ENCODE measurements around the gene SMAD7. TPM values are rescaled to one million over a fixed set of nuclear protein-coding genes. Genes with fewer than 3 reads are reported as not detected.

Gene SMAD7
- total RNA-seq, 2 experiments from 2014 or later, result 13.6 to 14.4 TPM

DNA sequence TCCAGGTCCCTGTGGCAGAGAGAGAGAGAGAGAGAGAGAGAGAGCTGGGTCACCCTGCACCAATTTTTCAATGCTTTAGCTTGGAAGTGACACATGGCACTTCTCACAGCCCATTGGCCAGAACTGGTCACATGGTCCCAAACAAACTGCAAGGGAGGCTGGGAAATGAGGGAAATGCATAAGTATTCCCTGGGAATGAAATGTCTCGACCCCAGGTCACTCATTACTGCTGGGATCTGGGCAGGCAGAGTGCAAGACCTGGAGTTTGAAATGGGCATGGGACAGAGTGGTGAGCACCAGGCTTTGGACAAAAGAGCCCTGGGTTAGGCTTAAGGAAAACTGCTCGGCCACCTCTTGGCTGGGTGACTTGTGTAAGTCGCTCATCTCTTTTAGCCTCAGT lies 37.0 kb downstream of the SMAD7 start:
- ChIA-PET POLR2A (no interaction called here), CTCF (interaction anchor here (0.6 to 5.2 kb wide), 6 partner anchors 9 to 137 kb away, joined by 3 to 65 read pairs (median 3); no protein-coding TSS in a partner anchor)
- Mint-ChIP-seq H3K4me1 (ENCODE audit: low read depth) (peaks cover 10% of the 10 kb centered on the region), H3K27ac (no peak overlapping the region), H3K36me3 (no peaks in the 10 kb centered on the region), H3K27me3 (no peaks in the 10 kb centered on the region), H3K9me3 (no peaks in the 10 kb centered on the region), H3K4me3 (no peak overlapping the region)
- DNase-seq, result no peak
- intact Hi-C loops (cut with micrococcal nuclease), result loop anchor here (1.0 kb wide), 2 partner anchors 136 to 236 kb away; no protein-coding TSS in a partner anchor

DNA sequence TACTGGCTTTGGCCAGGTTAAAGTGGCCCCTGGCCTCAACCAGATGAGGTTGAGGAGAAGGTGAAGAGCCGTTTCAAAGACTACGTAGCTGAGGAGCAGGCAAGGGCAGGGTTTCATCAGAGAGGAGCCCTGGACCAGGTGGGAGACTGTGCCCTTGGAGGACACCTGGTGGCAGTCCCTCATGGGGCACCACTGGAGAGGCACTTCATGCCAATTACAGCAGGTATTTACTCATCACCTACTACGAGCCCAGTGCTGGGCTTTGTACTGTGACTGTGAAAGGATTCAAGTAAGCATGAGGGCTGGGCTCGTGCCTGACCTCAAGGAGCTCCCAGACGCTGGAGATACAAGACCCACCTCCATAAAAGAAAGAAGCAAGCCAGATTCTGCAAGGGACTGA lies 37.6 kb downstream of the SMAD7 start:
- intact Hi-C loops (cut with micrococcal nuclease), result loop anchor here (1.0 kb wide), 2 partner anchors 136 to 236 kb away; no protein-coding TSS in a partner anchor
- ChIA-PET CTCF (interaction anchor here (0.6 to 5.2 kb wide), 7 partner anchors 12 to 182 kb away, joined by 3 to 65 read pairs (median 4); no protein-coding TSS in a partner anchor), POLR2A (no interaction called here)
- Mint-ChIP-seq H3K27ac (no peak overlapping the region), H3K4me3 (no peak overlapping the region), H3K27me3 (no peaks in the 10 kb centered on the region), H3K36me3 (no peaks in the 10 kb centered on the region), H3K4me1 (ENCODE audit: low read depth) (peaks cover 10% of the 10 kb centered on the region), H3K9me3 (no peaks in the 10 kb centered on the region)
- DNase-seq, result peak; percentile 70

- Mint-ChIP-seq H3K27me3 (no peaks in the 10 kb centered on the region), H3K36me3 (no peaks in the 10 kb centered on the region)
- intact Hi-C loops (cut with micrococcal nuclease), result no loop called here
Observed at GRCh38 chr18:48910972-48911545, 39.7 kb downstream of the SMAD7 start.

DNA sequence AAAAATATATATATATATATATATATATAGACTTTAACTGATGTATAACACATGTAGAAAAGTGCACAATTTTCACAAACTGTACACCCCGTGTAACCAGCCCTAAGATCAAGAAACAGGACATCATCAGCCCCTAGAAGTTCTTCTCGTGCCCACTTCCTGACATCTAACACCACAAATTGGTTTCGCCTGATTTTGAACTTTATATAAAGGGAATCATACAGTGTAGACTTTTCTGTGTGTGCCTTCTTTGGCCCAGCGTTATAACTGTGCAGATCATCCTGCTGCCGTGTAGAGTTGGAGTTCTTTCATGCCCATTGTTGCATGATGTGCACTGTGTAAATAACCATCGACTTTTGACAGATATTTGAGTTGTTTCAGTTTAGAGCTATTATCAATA lies 41.0 kb downstream of the SMAD7 start:
- H3K27ac Mint-ChIP-seq, result no peak overlapping the region

More at GRCh38 chr18:48910972-48911545, 39.7 kb downstream of the SMAD7 start:
- Mint-ChIP-seq H3K4me1 (ENCODE audit: low read depth) (peaks cover 10% of the 10 kb centered on the region), H3K27ac (no peak overlapping the region), H3K4me3 (no peak overlapping the region), H3K9me3 (no peaks in the 10 kb centered on the region)
- ChIA-PET CTCF (interaction anchor here (5.2 kb wide), 1 partner anchor 134 kb away, joined by 65 read pairs; no protein-coding TSS in a partner anchor), POLR2A (no interaction called here)
- no peak for DNase-seq

GRCh38 chr18:48908916-48909315 lies 41.8 kb downstream of the SMAD7 start:
- ChIA-PET CTCF (interaction anchor here (1.4 kb wide), 1 partner anchor 131 kb away, joined by 3 read pairs; no protein-coding TSS in a partner anchor), POLR2A (no interaction called here)
- Mint-ChIP-seq H3K4me1 (ENCODE audit: low read depth) (peaks cover 10% of the 10 kb centered on the region), H3K27ac (no peak overlapping the region), H3K36me3 (no peaks in the 10 kb centered on the region), H3K9me3 (peaks cover 11% of the 10 kb centered on the region), H3K4me3 (no peak overlapping the region), H3K27me3 (no peaks in the 10 kb centered on the region)
- intact Hi-C loops (cut with micrococcal nuclease), result no loop called here
- DNase-seq, result no peak

More for the DNA sequence above, 41.0 kb downstream of the SMAD7 start:
- Mint-ChIP-seq H3K27me3 (no peaks in the 10 kb centered on the region), H3K4me3 (no peak overlapping the region), H3K9me3 (peaks cover 4% of the 10 kb centered on the region), H3K36me3 (no peaks in the 10 kb centered on the region), H3K4me1 (ENCODE audit: low read depth) (peaks cover 10% of the 10 kb centered on the region)
- POLR2A ChIA-PET, result no interaction called here
- DNase-seq, result no peak
- CTCF ChIA-PET, result interaction anchor here (1.4 kb wide), 1 partner anchor 132 kb away, joined by 3 read pairs; no protein-coding TSS in a partner anchor
- intact Hi-C loops (cut with micrococcal nuclease), result no loop called here

GRCh38 chr18:48905513-48905912 lies 45.3 kb downstream of the SMAD7 start:
- CTCF ChIA-PET, result no interaction called here
- Mint-ChIP-seq H3K4me1 (ENCODE audit: low read depth) (peaks cover 7% of the 10 kb centered on the region), H3K36me3 (no peaks in the 10 kb centered on the region), H3K27me3 (no peaks in the 10 kb centered on the region), H3K4me3 (no peak overlapping the region), H3K27ac (no peak overlapping the region), H3K9me3 (peaks cover 11% of the 10 kb centered on the region)
- intact Hi-C loops (cut with micrococcal nuclease), result no loop called here
- POLR2A ChIA-PET, result no interaction called here
- no peak for DNase-seq

DNA sequence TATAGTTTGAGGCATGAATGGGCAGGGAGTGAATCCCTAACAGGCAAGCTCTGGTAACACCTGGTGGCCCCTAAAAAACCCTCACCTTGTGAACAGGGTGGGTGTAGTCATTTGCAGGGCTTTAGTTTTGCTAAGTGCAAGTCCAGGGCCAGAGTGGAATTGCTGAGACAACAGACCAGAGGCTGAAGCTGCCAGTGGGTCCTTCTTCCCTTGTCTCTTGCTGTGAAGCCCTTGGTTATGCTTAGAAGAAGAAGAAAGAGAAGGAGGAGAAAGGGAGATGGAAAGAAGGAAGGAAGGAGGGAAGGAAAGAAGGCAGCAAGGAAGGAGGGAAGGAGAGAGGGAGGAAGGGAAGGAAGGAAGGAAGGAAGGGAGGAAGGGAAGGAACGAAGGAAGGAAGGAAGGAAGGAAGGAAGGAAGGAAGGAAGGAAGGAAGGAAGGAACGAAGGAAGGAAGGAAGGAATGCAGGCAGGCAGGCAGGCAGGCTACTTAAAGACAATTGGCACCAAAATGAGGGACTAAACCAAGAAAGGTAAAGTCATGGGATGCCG lies 45.8 kb downstream of the SMAD7 start:
- intact Hi-C loops (cut with micrococcal nuclease), result no loop called here
- Mint-ChIP-seq H3K4me1 (ENCODE audit: low read depth) (peaks cover 8% of the 10 kb centered on the region), H3K27me3 (no peaks in the 10 kb centered on the region), H3K27ac (no peak overlapping the region), H3K36me3 (no peaks in the 10 kb centered on the region), H3K9me3 (peaks cover 11% of the 10 kb centered on the region), H3K4me3 (no peak overlapping the region)
- ChIA-PET POLR2A (no interaction called here), CTCF (no interaction called here)
- no peak for DNase-seq

DNA sequence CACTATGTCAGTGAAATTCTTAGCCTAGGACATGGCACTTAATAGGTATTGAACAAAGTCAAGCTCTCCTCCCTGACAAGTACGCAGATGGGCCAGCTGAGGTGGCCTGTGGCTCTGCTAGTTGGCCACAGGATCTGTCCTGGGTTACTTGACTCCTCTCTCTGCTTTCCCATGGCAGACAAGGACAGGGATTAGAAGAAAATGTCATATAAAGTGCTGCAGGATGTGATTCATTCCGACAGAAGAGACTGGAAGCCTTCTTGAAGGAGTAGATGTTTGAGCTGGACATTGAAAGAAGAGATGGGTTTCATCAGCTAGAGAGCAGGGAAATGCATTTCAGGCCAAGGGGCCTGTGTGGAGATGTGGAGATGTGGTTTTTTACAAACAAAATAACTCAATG lies 46.7 kb downstream of the SMAD7 start:
- peaks cover 17% of the 10 kb centered on the region for H3K9me3 Mint-ChIP-seq
- no peak overlapping the region for H3K4me3 Mint-ChIP-seq
- no peak overlapping the region for H3K27ac Mint-ChIP-seq
- ChIA-PET POLR2A (no interaction called here), CTCF (no interaction called here)
- peaks cover 9% of the 10 kb centered on the region for H3K4me1 Mint-ChIP-seq (ENCODE audit: low read depth)
- DNase-seq, result no peak
- H3K36me3 Mint-ChIP-seq, result no peaks in the 10 kb centered on the region
- intact Hi-C loops (cut with micrococcal nuclease), result no loop called here
- no peaks in the 10 kb centered on the region for H3K27me3 Mint-ChIP-seq

DNA sequence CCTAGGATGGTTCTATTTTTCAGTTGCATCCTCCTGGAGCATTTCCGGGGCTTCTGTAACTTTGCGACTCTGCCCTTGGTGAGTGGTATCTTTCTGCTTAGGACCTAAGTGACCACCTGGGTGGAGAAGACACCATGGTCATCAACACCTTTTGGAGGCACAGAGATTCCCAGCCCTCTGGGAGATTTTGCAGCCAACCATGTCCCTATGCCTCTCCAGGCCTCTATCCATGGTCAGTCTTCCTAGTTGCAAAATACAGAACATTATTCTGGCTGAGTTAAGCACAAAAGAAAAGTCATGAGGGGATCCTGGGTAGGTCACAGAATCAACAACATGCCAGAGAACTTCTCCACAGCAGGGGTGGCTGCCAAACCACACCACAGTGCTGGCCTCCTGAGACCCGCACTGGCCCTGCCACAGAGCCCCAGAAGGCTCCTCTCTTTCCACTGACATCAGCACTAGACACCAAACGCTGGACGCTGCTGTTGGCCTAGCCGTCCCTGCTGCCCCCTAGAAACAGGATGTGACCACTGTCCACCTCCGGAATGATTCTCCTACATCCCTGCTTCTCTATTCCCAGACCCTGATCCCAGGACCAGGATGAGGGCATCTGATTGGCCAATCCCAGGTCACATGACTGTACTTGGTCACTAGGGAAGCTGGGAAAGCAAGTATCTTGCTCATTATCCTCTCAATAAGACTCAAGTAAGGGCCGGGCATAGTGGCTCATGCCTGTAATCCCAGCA lies 47.7 kb downstream of the SMAD7 start:
- DNase-seq, result no peak
- Mint-ChIP-seq H3K4me3 (no peak overlapping the region), H3K4me1 (ENCODE audit: low read depth) (peaks cover 8% of the 10 kb centered on the region), H3K9me3 (peaks cover 17% of the 10 kb centered on the region), H3K36me3 (no peaks in the 10 kb centered on the region), H3K27me3 (no peaks in the 10 kb centered on the region), H3K27ac (no peak overlapping the region)
- CTCF ChIA-PET, result no interaction called here
- intact Hi-C loops (cut with micrococcal nuclease), result no loop called here
- POLR2A ChIA-PET, result no interaction called here

GRCh38 chr18:48902023-48902855 lies 48.5 kb downstream of the SMAD7 start:
- peaks cover 8% of the 10 kb centered on the region for H3K4me1 Mint-ChIP-seq (ENCODE audit: low read depth)
- H3K4me3 Mint-ChIP-seq, result no peak overlapping the region
- ChIA-PET POLR2A (no interaction called here), CTCF (no interaction called here)
- DNase-seq, result no peak
- H3K9me3 Mint-ChIP-seq, result peaks cover 17% of the 10 kb centered on the region
- H3K27me3 Mint-ChIP-seq, result no peaks in the 10 kb centered on the region
- no peak overlapping the region for H3K27ac Mint-ChIP-seq
- no peaks in the 10 kb centered on the region for H3K36me3 Mint-ChIP-seq
- intact Hi-C loops (cut with micrococcal nuclease), result no loop called here

- no peak for DNase-seq
- Mint-ChIP-seq H3K27me3 (no peaks in the 10 kb centered on the region), H3K9me3 (peaks cover 17% of the 10 kb centered on the region), H3K27ac (no peak overlapping the region), H3K4me3 (no peak overlapping the region), H3K36me3 (no peaks in the 10 kb centered on the region), H3K4me1 (ENCODE audit: low read depth) (peaks cover 11% of the 10 kb centered on the region)
- intact Hi-C loops (cut with micrococcal nuclease), result no loop called here
- ChIA-PET CTCF (no interaction called here), POLR2A (no interaction called here)
Observed at GRCh38 chr18:48901145-48902022, 49.4 kb downstream of the SMAD7 start.

Measured in activated CD4-positive, alpha-beta memory T cell treated with anti-CD3 and anti-CD28 coated beads for 36 hours (primary cell).